Stimulated activated CD4-positive, alpha-beta T cell treated with anti-CD3 and anti-CD28 coated beads, Interleukin-15, amount 100 ng/mL, for 24 hours (primary cell): ENCODE results near the gene SKA2.
"Not testable (repeated sequence)": the region's sequence is repeated elsewhere in the genome, so short reads cannot be mapped to it uniquely, and the experiment has no call there.

ENCODE experiments used
- DNase-seq: peaks from one replicate; pipeline ENCODE4 v3.0.0-alpha.2; 2020

SKA2 gene

GRCh38 chr17:59151006-59151405 is 4.0 kb downstream of the SKA2 start:
- DNase-seq = no peak

GRCh38 chr17:59149841-59150511 is 5.0 kb downstream of the SKA2 start:
- DNase-seq = no peak

DNA sequence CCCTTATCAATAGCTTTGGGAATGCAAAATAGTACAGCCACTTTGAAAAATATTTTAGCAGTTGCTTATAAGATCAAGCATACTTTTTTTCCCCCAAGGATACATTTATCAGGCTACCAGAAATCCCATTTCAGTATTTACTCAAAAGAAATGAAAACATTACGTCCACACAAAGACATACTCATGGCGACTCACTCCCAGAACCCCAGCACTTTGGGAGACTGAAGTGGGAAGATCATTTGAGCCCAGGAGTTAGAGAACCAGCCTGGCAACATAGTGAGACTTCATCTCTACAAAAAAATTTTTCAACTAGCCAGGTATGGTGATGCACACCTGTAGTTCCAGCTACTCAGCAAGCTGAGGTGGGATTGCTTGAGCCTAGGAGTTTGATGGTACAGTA is 5.9 kb downstream of the SKA2 start:
- DNase-seq = no peak

DNA sequence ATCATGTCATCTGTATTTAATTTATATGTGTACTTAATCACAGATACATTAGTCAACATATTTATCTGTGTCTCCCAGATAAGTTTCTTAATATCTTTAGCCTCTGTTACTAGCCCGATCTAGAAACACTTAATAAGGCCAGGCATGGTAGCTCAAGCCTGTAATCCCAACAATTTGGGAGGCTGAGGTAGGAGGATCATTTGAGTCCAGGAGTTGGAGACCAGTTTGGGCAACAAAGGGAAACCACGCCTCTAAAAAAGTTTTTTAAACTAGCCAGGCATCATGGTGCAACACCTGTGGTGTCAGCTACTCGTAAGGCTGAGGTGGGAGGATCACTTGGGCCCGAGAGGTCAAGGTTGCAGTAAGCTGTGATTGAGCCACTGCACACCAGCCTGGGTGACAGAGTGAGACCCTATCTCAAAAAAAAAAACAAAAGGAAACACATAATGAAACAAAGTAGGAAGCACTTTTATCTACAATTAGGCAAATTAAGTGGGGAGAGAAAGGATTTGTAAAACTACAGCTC is 9.4 kb downstream of the SKA2 start:
- no peak for DNase-seq

- DNase-seq = no peak
Observed at GRCh38 chr17:59141860-59142259, 13.1 kb downstream of the SKA2 start.

GRCh38 chr17:59139939-59140338 is 15.0 kb downstream of the SKA2 start:
- no peak for DNase-seq

- DNase-seq = not testable (repeated sequence)
Observed at GRCh38 chr17:59138339-59138738, 16.6 kb downstream of the SKA2 start.

DNA sequence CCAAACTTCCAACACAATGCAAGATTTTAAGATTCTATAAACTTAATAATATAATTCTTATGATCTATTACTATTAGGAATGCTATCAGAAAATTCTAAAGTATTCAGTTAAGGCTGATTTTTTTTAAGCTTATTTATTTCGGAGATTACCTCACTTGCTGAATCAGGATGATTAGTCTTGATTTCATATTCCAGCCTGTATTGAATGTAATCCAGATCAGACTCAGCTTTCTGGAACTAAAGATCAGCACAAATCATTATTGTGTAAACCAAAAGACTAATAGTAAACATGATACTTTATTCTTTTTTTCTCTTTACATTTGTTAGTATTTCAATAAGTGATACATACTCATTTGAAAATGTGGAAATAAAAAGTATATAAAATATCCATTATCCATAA is 23.9 kb downstream of the SKA2 start:
- no peak for DNase-seq

DNA sequence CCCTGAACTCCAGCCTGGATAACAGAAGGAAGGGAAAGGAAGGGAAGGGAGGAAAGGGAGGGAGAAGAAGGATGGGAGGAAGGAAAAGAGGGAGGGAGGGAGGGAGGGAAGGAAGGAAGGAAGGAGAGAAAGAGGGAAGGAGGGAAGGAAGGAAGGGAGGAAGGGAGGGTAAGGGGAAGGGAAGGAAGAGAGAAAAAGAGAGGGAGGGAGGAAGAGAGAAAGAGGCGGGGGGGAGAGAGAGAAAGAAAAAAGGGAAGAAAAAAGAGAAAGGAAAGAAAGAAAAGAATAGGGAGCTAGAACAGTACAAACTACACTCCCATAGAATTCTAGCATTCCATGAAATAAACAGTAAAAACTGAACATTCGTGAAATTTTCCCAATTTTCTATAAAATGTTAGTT is 25.2 kb downstream of the SKA2 start:
- no peak for DNase-seq

DNA sequence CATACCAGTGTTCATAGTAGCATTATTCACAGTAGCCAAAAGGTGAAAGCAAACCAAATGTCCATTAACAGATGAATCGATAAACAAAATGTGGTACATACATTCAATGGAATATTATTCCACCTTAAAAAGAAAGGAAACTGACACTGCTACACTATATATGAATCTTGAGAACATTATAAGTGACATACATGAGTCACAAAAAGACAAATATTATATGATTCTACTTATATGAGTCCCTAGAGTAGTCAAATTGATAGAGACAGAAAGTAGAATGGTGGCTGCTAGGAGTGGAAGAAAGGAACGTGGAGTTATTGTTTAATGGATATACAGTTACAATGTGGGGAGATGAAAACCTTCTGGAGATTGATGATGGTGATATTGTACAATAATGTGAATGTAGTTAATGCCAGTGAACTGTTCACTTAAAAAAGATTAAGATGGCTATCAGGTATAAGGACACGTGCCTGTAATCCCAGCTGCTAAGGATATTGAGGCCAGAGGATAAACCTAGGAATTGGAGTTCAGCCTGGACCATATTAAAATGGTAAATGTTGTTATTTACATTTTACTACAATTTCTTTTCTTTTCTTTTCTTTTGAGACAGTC is 28.1 kb downstream of the SKA2 start:
- DNase-seq = no peak

- DNase-seq = no peak
Observed at GRCh38 chr17:59124665-59125064, 30.3 kb downstream of the SKA2 start.

GRCh38 chr17:59121901-59122480 is 33.0 kb downstream of the SKA2 start:
- DNase-seq = no peak

DNA sequence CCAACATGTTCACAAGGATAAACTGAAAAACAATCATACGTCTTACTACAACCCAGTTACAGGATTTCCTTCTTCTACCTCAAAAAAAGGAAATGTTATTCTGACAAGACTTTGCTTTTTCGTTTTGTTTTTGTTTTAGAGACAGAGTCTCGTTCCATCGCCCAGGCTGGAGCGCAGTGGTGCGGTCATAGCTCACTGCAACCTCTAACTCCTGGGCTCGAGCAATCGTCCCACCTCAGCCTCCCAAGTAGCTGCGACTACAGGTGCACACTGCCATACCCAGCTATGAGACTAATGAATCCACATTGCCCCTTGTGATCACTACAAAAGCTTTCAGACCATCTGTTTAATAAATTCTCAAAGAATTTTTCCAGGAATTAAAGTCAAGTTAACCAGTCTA is 39.5 kb downstream of the SKA2 start:
- no peak for DNase-seq

GRCh38 chr17:59111539-59111938 is 43.4 kb downstream of the SKA2 start:
- DNase-seq = no peak

DNA sequence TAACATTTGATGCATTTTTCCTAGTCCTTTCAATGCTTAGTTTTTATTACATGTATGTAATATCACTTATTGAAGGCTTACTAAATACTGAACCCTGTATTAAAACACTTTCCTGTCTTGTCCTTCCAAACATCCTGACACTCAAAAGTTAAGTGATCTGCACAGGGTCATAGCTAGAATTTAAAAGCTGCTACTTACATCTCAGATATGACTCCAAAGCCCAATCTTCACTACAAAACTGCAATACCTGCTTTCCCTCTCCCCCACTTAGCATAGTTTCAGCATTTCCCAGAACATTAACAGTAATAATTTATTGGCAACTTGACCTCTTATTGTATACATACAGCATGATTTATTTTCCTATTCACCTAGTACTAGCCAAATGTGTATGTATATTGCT is 44.0 kb downstream of the SKA2 start:
- no peak for DNase-seq

GRCh38 chr17:59108400-59109102 is 46.4 kb downstream of the SKA2 start:
- no peak for DNase-seq

GRCh38 chr17:59107306-59107670 is 47.7 kb downstream of the SKA2 start:
- DNase-seq = no peak

DNA sequence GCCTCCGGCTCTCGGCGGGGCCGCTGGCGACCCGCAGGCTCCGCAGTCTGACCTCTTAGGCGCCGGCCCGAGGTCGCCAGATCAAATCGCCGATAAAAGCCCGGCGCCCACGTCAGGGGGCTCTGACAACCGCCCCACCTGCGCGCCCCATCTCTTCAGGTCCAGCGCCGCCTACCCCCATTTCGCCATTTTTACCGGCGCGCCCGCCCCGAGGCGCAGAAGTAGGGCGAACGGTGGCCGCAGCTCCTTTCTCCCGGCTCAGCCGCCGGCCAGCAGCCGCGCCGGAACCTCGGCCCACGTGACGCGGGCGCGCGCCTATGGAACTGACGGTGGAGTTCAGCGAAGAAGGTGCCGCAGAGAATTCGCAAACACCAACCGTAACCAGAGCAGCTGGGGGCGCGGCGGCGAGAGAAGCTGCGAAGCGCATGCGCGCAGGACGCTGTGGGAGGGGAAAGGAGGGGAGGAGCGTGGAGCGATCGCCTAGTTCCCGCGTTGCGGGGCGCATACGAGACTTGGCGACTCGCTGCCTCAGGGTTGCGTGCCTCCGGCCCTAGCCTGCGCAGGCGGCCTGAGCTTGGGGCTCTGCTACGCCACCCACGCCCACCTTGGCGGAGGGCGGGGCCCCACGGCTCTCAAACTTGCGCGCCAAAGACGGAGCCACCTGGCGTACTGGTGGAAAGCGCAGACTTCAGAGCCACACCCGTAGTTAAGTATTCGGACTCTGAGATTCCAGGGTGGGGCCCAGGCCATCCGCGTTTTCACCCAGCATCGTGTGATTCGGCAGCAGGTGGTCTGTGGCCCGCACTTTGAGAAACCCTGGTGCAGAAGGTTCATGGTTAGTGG is 48.3 kb downstream of the SKA2 start, which contains the start of gene TRIM37:
Gene TRIM37 (minus strand): TSS at position 418 of the 843 bp plus-strand sequence. CDS start 419 bp downstream, outside the sequence.
- DNase-seq = peak; percentile 99

GRCh38 chr17:59105852-59106462 is 49.0 kb downstream of the SKA2 start:
- DNase-seq = peak; percentile 80

DNA sequence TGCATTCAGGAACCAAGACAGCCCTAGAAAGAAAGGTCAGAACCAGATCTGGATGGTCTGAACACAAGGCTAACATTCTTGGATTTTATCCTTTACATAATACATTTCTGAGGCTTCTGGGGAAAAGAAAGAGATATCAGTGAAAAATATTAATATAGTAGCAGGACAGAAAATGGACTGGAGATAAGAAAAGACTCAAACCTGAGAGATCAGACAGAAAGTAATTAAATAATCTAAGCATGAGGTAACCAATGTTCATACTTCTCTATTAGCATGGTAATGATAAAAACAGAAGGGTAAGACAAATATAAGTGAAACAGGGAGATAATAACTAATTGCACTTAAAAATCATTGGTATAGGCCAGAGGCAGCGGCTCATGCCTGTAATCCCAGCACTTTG is 53.8 kb downstream of the SKA2 start:
- DNase-seq = no peak

- DNase-seq = no peak
Observed at GRCh38 chr17:59097876-59098275, 57.1 kb downstream of the SKA2 start.

- DNase-seq = no peak
Observed at GRCh38 chr17:59094861-59095530, 60.0 kb downstream of the SKA2 start.
